ENCODE results near the gene VAV3.

Gene VAV3

DNA sequence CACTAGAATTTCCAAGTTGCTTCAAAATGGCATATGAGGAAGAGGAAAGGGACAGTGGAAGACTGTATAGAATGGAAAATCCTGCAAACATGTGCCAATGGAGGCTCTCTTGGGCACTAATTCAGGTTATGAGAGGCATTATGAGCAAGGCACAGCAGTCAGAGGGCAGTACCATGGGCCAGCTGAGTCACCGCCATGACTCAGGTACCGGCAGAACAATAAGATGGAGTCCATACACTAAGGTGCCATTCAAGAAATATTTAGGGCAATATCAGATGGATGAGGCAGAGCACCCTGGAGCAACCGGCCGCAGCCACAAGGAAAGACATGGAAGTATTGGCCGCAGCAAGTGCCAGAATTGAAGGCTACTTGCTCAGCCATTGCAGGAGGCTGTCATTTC is 25.6 kb upstream of the VAV3 start:
- Mint-ChIP-seq H3K27ac (no peak overlapping the region), H3K27me3 (no peaks in the 10 kb centered on the region)

DNA sequence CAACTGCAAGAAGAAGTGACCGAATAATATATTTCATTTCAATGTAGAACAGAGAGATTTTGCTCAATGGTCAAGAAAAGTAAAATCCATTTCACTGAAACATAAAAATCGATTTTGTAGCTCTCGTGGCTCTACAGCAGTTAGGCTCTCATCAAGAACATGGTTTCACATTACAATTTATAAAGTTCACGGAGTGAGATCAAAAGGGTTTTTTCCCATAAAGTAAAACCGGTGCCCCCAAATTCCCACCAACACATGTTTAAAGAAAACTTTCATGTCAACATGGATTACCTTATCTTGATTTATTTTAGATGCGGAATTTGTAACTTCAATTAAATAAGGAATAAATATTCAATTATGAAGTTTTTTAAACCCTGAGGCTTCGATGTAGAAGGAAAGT is 16.3 kb upstream of the VAV3 start:
- no peak overlapping the region for H3K4me3 Mint-ChIP-seq
- no peak for ATAC-seq
- no peaks in the 10 kb centered on the region for H3K36me3 Mint-ChIP-seq
- peaks cover 25% of the 10 kb centered on the region for H3K4me1 Mint-ChIP-seq
- no peaks in the 10 kb centered on the region for H3K27me3 Mint-ChIP-seq
- H3K27ac Mint-ChIP-seq, result no peak overlapping the region
- no peaks in the 10 kb centered on the region for H3K9me3 Mint-ChIP-seq

More for the DNA sequence above, 25.6 kb upstream of the VAV3 start:
- no peaks in the 10 kb centered on the region for H3K36me3 Mint-ChIP-seq
- H3K9me3 Mint-ChIP-seq, result no peaks in the 10 kb centered on the region
- H3K4me3 Mint-ChIP-seq, result no peak overlapping the region
- no peak for ATAC-seq
- H3K4me1 Mint-ChIP-seq, result no peaks in the 10 kb centered on the region

DNA sequence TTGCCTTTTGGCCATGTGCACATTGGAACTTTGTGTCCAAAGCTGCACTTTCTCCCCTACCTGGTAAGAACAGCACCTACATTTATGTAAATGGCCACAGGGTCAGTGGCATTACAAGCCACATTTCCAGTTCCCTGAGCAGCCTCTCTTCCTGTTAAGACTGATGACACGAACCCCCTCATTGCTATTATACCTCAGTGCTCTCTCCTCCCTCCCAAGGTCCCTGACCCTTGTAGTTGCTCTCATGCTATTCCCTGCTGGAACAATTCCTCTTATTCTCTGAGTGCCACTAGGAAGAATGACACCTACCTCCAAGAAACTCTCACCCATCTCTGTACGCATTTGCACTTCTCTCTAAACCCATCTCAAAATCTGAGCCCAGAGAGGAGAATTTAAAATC is 14.9 kb upstream of the VAV3 start:
- peaks cover 25% of the 10 kb centered on the region for H3K4me1 Mint-ChIP-seq
- H3K27me3 Mint-ChIP-seq, result no peaks in the 10 kb centered on the region
- H3K36me3 Mint-ChIP-seq, result no peaks in the 10 kb centered on the region
- H3K4me3 Mint-ChIP-seq, result no peak overlapping the region
- H3K27ac Mint-ChIP-seq, result no peak overlapping the region
- ATAC-seq, result no peak
- H3K9me3 Mint-ChIP-seq, result no peaks in the 10 kb centered on the region

DNA sequence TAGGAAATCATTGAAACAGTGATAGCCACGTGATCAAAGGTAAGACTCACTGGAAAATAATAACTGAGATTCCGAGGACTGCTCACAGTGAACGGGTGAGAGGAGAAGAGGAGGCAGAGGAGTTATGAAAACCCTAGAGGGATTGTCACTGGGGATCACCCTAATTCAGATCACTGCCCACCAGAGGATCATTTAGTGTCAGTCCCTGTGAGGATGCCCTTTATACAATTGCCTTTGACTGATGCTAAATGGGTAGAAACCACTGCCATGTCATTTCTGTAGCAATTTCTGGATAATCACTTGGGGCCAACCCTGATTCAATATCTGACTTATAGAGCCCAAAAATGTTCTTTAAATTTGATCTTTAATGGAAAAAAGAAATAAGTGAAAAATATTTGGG is 14.1 kb upstream of the VAV3 start:
- Mint-ChIP-seq H3K4me3 (no peak overlapping the region), H3K9me3 (no peaks in the 10 kb centered on the region), H3K4me1 (peaks cover 25% of the 10 kb centered on the region), H3K27me3 (no peaks in the 10 kb centered on the region), H3K27ac (peak overlapping the region; percentile 6), H3K36me3 (no peaks in the 10 kb centered on the region)
- peak; percentile 31 for ATAC-seq

DNA sequence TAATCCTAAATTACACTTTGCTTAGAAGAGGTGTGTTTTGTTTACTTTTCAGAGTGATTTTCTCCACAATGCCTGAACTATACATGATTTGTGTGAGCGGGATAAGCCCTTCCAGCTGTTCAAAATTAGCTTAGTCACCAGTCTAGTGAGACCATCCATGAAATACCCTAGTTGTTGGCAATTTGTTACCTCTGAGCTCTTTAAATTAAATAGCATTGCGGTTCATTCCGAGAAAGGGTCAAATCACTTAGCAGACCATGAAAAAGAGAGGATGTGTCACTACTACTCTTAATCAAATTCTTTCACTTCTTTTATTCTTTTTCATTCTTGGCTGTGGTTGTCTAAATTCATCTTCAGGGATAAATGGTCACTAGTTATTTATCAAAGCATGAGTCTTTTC is 11.9 kb upstream of the VAV3 start:
- Mint-ChIP-seq H3K27ac (no peak overlapping the region), H3K36me3 (no peaks in the 10 kb centered on the region), H3K4me3 (no peak overlapping the region), H3K9me3 (no peaks in the 10 kb centered on the region), H3K4me1 (peaks cover 24% of the 10 kb centered on the region), H3K27me3 (no peaks in the 10 kb centered on the region)
- ATAC-seq, result no peak

DNA sequence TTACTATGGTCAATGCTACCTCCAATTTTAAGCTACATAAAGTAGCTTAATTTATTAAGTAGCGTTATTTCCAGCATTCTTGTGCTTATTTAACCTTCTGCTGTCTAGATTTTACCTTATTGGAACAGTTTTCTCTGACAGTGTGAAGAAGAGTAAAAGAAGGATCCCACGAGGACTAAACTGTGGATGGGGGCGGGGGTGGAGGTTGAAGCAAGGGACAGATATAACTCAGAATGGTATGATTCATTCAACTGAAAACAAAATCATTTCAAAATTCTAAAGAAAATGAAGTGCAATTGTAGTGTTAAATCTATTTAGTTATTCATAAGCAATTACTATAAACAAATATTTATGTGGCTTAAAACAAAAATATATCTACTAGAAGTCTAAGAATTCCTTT is 11.5 kb upstream of the VAV3 start:
- no peak overlapping the region for H3K27ac Mint-ChIP-seq
- H3K4me3 Mint-ChIP-seq, result no peak overlapping the region
- no peaks in the 10 kb centered on the region for H3K9me3 Mint-ChIP-seq
- H3K27me3 Mint-ChIP-seq, result no peaks in the 10 kb centered on the region
- no peak for ATAC-seq
- H3K4me1 Mint-ChIP-seq, result peaks cover 21% of the 10 kb centered on the region
- no peaks in the 10 kb centered on the region for H3K36me3 Mint-ChIP-seq

DNA sequence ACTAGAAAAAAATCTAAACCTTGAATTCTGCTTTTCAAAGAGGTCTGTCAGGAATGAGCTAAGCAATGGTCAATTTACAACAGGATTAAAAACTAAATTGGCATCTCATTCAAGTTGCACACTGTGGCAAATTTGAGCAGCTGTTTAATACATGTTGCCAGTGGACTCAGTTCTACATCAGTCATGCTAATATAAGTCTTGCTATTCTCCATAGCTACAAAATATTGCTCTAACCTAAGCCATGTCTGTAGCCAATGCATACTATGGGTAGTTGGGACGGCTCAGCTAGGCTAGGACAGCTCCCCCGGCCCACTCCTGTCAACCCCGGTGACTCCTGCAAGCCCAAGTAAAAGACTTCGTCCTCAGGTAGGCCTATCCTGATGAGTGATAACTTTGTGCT is 10.9 kb upstream of the VAV3 start:
- H3K4me1 Mint-ChIP-seq, result peaks cover 21% of the 10 kb centered on the region
- no peaks in the 10 kb centered on the region for H3K36me3 Mint-ChIP-seq
- H3K27me3 Mint-ChIP-seq, result no peaks in the 10 kb centered on the region
- ATAC-seq, result no peak
- no peaks in the 10 kb centered on the region for H3K9me3 Mint-ChIP-seq
- H3K27ac Mint-ChIP-seq, result no peak overlapping the region
- H3K4me3 Mint-ChIP-seq, result no peak overlapping the region

DNA sequence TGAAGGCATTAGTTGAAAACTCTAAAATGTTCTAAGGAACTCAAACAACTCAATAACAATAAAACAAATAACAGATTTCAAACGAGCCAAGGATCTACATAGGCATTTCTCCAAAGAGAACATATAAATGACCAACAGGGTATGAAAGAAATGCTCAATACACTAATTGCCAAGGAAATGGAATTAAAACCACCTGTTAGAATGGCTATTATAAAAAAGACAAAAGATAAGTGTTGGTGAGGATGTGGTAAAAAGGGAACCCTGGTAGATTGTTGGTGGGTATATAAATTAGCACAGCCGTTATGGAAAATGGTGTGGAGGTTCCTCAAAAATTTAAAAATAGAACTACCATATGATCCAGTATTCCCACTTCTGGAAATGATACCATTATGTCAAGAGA is 9.1 kb upstream of the VAV3 start:
- H3K27me3 Mint-ChIP-seq, result no peaks in the 10 kb centered on the region
- no peaks in the 10 kb centered on the region for H3K9me3 Mint-ChIP-seq
- peaks cover 14% of the 10 kb centered on the region for H3K4me1 Mint-ChIP-seq
- H3K4me3 Mint-ChIP-seq, result no peak overlapping the region
- no peak overlapping the region for H3K27ac Mint-ChIP-seq
- ATAC-seq, result no peak
- no peaks in the 10 kb centered on the region for H3K36me3 Mint-ChIP-seq

DNA sequence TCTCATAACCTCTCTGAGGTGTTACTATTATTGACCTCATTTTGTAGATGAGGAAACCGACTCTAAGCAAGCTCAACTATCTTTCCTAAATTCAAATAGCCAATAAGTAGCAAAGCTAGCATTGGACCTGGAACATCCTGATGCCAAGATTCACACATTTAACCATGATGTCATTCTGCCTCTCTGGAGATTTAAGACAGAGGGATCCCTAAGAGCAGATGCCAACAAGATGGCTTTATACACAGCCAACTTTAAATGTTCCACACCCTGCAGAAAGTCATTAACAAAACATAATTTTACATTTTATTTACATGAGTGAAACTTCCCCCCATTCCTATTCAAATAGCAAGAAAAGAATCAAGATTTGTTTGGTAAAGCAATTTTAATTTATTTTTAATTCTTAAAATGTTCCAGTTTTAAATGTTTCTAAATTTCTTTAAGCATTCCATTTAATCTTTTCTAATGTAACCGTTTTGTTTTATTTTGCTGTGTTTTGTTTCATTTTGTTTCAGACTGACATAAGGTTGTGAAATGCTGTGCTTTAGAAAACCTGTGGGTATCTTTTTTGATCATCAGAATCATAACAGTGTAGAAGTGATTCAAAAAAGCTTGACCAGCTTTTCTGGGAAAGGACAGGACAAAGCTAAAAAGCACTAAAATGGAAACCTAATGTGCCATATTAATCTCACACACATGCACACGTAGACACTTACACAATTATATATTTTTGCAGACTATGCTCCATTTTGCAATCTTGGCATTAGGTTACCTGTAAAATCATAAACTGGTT is 7.6 kb upstream of the VAV3 start:
- Mint-ChIP-seq H3K9me3 (no peaks in the 10 kb centered on the region), H3K4me1 (peaks cover 6% of the 10 kb centered on the region), H3K4me3 (no peak overlapping the region), H3K27ac (no peak overlapping the region), H3K36me3 (no peaks in the 10 kb centered on the region), H3K27me3 (no peaks in the 10 kb centered on the region)
- no peak for ATAC-seq

DNA sequence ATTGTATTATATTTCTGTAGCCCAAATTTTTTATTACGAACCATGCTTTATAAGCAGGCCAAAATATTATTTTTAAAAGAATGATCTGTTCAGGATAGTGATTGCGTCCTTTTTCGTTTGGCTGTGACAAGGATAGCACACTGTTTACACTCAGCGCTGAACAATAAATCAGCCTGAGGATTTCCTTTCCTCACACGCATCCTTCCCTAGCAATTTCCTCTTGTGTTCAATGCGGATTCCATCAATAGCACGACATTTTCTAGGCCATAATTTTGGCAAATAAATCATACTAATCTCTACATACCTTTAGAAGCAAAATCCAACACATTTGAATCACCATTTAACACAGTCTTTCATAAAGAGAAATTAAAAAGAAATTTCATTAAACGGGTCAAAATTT is 1.6 kb upstream of the VAV3 start:
- Mint-ChIP-seq H3K9me3 (no peaks in the 10 kb centered on the region), H3K4me1 (peaks cover 14% of the 10 kb centered on the region), H3K27ac (no peak overlapping the region), H3K4me3 (no peak overlapping the region), H3K36me3 (no peaks in the 10 kb centered on the region), H3K27me3 (no peaks in the 10 kb centered on the region)
- no peak for ATAC-seq

DNA sequence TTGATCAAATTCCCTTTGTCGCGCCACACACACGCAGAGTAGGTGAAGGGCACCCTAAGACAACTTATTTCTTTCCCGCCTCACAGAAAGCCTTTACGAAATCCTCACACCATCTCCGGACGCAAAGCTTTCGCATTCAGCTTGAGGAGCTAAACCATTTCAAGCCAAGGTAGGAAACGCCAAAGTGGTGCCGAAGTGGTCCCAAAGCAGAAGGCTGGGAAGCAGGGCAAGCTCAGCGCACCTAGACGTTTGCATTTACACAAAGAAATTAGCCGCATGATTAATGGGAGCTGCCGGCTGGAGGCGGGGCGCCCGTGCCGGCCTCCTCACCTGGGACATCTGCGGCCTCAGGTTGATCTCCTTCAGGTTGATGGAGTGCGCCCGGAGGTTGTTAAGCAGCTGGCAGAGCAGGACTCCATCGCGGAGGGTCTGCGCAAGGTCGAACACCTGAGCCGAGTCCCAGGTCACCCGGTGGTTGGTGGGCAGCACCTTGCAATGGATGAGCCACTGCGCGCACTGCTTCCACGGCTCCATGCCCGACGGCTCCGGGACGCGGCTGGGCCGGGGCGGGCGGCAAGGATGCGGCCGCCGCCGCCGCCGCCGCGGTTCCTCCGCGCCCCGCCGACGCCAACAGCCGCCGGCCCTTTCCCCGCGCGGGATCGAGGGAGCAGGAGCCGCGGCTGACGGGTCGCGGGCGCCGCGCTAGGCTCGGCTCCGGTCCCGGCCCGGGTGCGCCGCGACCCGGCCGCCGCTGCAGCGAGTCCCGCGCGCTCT is 457 bp downstream of the VAV3 start:
- Mint-ChIP-seq H3K27me3 (no peaks in the 10 kb centered on the region), H3K36me3 (peaks cover 4% of the 10 kb centered on the region), H3K4me3 (peak overlapping the region; percentile 94), H3K9me3 (no peaks in the 10 kb centered on the region), H3K27ac (peak overlapping the region; percentile 98), H3K4me1 (peaks cover 25% of the 10 kb centered on the region)
- ATAC-seq, result peak; percentile 37

DNA sequence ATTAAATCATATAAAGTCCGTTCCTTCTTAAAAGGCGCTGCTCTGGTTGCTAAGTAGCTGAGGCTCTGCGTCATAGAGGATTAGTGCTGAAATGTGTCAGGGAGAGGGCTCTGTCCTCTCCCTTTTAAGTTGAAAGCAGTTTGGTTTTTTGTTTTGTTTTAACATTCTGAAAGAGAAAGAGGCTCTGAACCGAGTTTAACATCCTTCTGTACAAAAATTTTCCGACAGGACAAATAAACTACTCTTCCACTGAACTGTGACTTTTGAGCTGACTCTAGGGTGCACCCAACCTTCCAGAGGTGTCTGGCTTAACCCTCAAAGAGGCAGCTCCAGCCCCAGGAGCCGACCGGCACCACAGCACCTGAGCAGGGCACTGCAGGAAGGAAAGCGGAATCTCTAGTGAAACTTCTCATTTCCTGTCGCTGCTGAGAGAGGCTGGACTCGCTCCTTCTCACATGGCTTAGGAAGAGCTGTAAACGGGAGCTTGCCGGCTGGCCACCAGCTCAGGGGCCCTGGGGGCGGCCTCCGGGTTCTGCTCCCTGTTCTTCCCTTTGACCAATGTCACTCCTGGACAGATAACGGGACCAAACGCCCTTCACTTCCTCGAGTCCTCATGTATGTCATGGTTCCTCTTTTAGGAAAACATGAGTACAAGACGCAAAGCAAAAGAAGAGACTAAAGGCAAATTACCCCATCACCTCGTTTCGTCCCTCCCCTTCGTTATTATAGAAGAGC is 1.2 kb downstream of the VAV3 start:
- H3K4me1 Mint-ChIP-seq, result peaks cover 30% of the 10 kb centered on the region
- peak overlapping the region; percentile 94 for H3K4me3 Mint-ChIP-seq
- H3K27me3 Mint-ChIP-seq, result no peaks in the 10 kb centered on the region
- H3K9me3 Mint-ChIP-seq, result no peaks in the 10 kb centered on the region
- peak overlapping the region; percentile 98 for H3K27ac Mint-ChIP-seq
- H3K36me3 Mint-ChIP-seq, result peaks cover 7% of the 10 kb centered on the region
- ATAC-seq, result peak; percentile 68

DNA sequence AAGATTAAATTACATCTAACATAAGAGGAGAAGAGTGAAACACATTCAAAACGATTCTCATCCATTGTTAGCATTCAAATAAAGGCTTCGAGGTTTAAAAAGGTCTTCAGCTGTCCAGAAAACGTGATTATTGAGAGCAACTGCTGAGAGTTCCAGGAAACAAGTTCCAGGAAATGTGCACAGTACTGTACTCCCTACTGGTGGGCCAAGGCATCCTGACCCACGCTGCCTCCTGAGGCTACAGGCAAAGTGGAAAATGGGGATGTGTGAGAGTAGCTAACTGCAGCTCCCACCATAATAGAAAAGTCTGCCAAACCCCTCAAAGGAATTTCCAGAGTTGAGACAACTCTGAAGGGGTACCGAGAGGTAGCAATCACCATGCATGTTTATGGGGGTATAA is 2.0 kb downstream of the VAV3 start:
- Mint-ChIP-seq H3K27ac (peak overlapping the region; percentile 98), H3K27me3 (no peaks in the 10 kb centered on the region), H3K4me1 (peaks cover 30% of the 10 kb centered on the region), H3K9me3 (no peaks in the 10 kb centered on the region), H3K4me3 (peak overlapping the region; percentile 94), H3K36me3 (peaks cover 7% of the 10 kb centered on the region)
- ATAC-seq, result no peak

DNA sequence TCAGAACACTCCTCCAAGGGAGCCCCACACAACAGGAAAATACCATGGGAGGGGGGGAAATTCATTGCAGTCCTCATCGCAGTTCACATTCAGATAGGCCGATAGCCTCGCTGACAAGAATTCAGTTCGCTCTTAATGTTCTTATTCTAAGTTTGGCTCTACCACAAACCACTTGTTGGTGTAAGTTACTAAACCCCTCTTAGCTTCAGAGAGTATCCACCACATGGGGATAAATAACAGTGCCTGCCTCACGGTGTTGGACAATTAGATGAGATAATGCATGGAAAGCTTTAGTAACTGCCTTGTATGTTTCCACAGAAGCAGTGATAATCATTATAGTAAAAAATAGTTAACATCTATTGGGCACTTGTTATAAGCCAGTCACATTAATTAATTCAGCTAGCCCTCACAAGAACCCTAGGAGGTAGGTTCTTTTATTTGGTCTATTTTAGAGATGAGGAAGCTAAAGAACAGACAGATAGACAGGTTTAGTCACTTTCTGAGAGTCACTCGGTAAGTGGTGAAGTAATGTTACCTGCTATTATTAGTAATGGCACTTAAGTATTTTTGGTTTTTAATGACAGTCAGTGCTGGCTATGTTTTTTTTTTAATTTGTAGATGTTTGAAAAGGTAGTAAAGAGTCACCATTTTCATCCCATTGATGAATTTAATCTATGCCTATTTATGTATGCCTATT is 10.1 kb downstream of the VAV3 start:
- no peaks in the 10 kb centered on the region for H3K27me3 Mint-ChIP-seq
- H3K4me1 Mint-ChIP-seq, result peaks cover 46% of the 10 kb centered on the region
- no peak overlapping the region for H3K4me3 Mint-ChIP-seq
- H3K27ac Mint-ChIP-seq, result peak overlapping the region; percentile 63
- no peak for ATAC-seq
- H3K9me3 Mint-ChIP-seq, result no peaks in the 10 kb centered on the region
- peaks cover 7% of the 10 kb centered on the region for H3K36me3 Mint-ChIP-seq

DNA sequence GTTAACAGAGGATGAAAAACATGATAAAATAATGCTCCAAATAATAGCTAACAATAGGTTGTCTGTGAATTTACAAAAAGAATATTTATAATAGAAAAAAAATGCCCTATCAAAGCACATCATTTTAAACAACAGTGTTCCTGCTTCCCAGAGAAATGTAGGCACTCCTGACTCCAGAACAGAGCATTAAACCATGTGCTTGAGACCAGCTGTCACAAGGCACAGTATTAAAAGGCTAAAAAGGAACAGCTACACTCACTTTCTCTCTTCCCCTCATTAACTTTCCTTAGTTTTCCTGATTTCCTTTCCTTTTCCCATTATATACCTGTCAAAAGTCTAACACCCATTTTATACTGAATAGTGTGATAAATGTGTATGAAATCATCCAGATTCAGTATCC is 10.9 kb downstream of the VAV3 start:
- peaks cover 45% of the 10 kb centered on the region for H3K4me1 Mint-ChIP-seq
- H3K9me3 Mint-ChIP-seq, result no peaks in the 10 kb centered on the region
- H3K27ac Mint-ChIP-seq, result peak overlapping the region; percentile 63
- H3K4me3 Mint-ChIP-seq, result no peak overlapping the region
- no peak for ATAC-seq
- no peaks in the 10 kb centered on the region for H3K27me3 Mint-ChIP-seq
- H3K36me3 Mint-ChIP-seq, result no peaks in the 10 kb centered on the region

All from stimulated activated memory B cell treated with anti-CD40 and anti-IgM and Interleukin-4, amounts not matched to agents 10 μg/mL and 1 μg/mL and 100 μg/mL, for 72 hours (primary cell).